SK-N-SH (cell line): ENCODE data around the gene PDE8A.
"Not testable (repeated sequence)": the region's sequence is repeated elsewhere in the genome, so short reads cannot be mapped to it uniquely, and the experiment has no call there.

Source experiments
- CTCF ChIP-seq: fragments of 200-600 bp; sonication (generic); IDR thresholded peaks from 2 replicates; pipeline ENCODE4 v1.6.1; 2017; ENCODE audit warnings: antibody characterized with exemption, mild to moderate bottlenecking, moderate library complexity
- RAD21 ChIP-seq: IDR thresholded peaks from 2 replicates; pipeline ENCODE4 v1.6.1; 2012; ENCODE audit warnings: mild to moderate bottlenecking, low read length
- RCOR1 ChIP-seq: fragments of 150-350 bp; IDR thresholded peaks from 2 replicates; pipeline ENCODE4 v1.6.1; 2017; ENCODE audit warnings: antibody characterized with exemption, low read length

GRCh38 chr15:84996714-84997113, 15.1 kb downstream of the PDE8A start:
- TF ChIP-seq CTCF, RAD21, RCOR1: not testable (repeated sequence)
